ENCODE results near the gene STN1. TPM values are rescaled to one million over a fixed set of nuclear protein-coding genes. Genes with fewer than 3 reads are reported as not detected.

STN1 gene
- total RNA-seq, 1 donor from 2014 or later: 57.1 TPM

DNA sequence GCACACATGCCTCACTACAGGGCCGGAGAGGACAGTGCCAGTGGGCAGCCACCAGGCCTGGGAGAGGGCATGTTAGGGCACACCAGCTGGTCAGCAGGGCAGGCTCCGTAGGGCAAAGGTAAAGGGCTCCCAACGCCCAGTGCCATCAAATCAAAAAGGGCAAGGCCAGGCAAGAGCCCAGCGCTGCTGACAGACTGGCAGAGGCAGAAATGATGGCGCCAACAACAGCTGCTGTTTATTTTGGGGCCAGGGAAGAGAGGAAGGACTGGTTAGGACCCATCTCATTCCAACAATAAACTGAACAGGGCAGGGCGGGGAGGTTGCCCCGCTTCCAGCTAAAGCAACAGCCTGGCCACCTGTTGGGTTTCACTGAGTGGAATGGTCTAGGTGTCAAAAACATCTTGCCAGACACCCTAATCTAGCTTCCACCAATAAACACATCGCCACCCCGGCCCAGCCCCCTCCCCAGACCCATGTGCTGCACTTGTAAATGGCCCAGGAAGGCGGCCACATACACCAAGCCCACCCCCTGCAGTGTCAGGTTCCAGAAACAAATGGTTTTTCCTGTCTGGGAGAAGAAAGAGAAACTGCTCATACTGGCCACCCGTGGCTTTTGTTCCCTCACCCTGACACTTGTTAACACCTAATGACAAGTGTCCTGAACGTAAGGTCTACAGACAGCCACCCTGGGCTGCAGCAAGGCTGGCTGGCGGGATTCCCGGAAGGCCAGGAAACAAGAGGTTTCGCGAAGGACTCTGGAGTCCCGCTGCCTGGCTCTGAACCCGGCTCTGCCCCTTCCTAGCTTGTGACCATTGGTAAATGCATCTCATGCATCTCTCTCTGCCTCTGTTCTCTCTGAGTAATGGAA lies 77.9 kb downstream of the STN1 start:
- no peak for DNase-seq
- TF ChIP-seq, protein P1, sequence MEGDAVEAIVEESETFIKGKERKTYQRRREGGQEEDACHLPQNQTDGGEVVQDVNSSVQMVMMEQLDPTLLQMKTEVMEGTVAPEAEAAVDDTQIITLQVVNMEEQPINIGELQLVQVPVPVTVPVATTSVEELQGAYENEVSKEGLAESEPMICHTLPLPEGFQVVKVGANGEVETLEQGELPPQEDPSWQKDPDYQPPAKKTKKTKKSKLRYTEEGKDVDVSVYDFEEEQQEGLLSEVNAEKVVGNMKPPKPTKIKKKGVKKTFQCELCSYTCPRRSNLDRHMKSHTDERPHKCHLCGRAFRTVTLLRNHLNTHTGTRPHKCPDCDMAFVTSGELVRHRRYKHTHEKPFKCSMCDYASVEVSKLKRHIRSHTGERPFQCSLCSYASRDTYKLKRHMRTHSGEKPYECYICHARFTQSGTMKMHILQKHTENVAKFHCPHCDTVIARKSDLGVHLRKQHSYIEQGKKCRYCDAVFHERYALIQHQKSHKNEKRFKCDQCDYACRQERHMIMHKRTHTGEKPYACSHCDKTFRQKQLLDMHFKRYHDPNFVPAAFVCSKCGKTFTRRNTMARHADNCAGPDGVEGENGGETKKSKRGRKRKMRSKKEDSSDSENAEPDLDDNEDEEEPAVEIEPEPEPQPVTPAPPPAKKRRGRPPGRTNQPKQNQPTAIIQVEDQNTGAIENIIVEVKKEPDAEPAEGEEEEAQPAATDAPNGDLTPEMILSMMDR (IDR thresholded peaks at IDR 0.05; ENCODE audit: partially characterized antibody, unreplicated experiment): no peak
- no peaks in the 10 kb centered on the region for H3K36me3 Mint-ChIP-seq (ENCODE audit: unreplicated experiment)
- H3K27ac Mint-ChIP-seq (ENCODE audit: unreplicated experiment): no peak overlapping the region
- peaks cover 2% of the 10 kb centered on the region for H3K27me3 Mint-ChIP-seq (ENCODE audit: unreplicated experiment)
- H3K9me3 Mint-ChIP-seq (ENCODE audit: unreplicated experiment): no peaks in the 10 kb centered on the region
- peaks cover 4% of the 10 kb centered on the region for H3K4me1 Mint-ChIP-seq (ENCODE audit: low read depth, unreplicated experiment)
- no peak overlapping the region for H3K4me3 Mint-ChIP-seq (ENCODE audit: unreplicated experiment)

DNA sequence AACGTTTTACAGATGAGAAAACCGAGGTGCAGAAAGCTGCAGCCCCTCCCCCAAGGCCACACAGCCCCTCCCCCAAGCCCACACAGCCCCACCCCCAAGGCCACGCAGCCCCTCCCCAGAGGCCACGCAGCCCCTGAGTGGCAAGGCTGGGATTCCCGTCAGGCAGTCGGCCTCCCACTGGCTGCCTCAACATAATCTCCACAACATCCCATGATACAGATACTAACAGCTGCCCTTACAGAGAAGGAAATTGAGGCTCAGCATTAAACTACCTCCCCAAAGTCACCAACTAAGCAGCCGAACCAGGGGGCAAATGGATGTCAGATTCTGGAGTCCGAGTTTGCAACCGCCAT lies 78.5 kb downstream of the STN1 start:
- Mint-ChIP-seq H3K4me3 (ENCODE audit: unreplicated experiment) (no peak overlapping the region), H3K4me1 (ENCODE audit: low read depth, unreplicated experiment) (peaks cover 4% of the 10 kb centered on the region), H3K36me3 (ENCODE audit: unreplicated experiment) (no peaks in the 10 kb centered on the region), H3K27me3 (ENCODE audit: unreplicated experiment) (peaks cover 2% of the 10 kb centered on the region), H3K9me3 (ENCODE audit: unreplicated experiment) (no peaks in the 10 kb centered on the region), H3K27ac (ENCODE audit: unreplicated experiment) (no peak overlapping the region)
- DNase-seq: no peak
- TF ChIP-seq, protein P1 (IDR thresholded peaks at IDR 0.05; ENCODE audit: partially characterized antibody, unreplicated experiment): no peak

DNA sequence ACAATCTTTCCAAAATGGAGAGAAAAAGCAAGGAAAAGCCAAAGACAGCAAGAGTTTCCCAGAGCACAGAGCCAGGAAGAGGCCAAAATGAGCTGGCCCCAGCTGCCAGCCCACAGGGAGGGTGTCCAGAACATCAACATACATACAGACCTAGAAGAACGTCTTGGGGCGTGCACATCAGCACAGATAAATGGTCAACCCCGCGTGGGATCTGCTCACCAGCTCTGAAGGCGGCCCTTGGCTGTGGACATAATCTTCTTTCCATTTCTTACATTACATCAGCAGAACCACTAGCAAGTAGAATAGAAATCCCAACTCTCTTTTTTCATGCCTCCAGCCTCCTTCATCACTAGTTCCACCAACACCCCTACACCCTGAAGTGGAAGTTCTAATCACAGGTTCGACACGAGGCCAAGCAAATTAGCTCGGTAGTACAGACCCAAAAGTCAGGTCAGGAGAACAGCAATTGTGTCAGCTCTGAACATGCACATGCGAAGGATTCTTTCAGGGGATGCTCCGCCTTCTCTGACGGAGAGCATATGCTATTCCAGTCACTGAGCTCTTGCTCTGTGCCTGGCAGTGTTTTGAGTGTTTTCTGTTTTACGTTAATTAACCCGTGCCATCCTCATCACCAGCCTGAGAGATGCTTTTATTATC lies 79.0 kb downstream of the STN1 start:
- H3K36me3 Mint-ChIP-seq (ENCODE audit: unreplicated experiment): no peaks in the 10 kb centered on the region
- peaks cover 2% of the 10 kb centered on the region for H3K27me3 Mint-ChIP-seq (ENCODE audit: unreplicated experiment)
- H3K4me1 Mint-ChIP-seq (ENCODE audit: low read depth, unreplicated experiment): peaks cover 7% of the 10 kb centered on the region
- no peak for DNase-seq
- H3K9me3 Mint-ChIP-seq (ENCODE audit: unreplicated experiment): no peaks in the 10 kb centered on the region
- no peak overlapping the region for H3K27ac Mint-ChIP-seq (ENCODE audit: unreplicated experiment)
- H3K4me3 Mint-ChIP-seq (ENCODE audit: unreplicated experiment): no peak overlapping the region
- TF ChIP-seq, protein P1 (IDR thresholded peaks at IDR 0.05; ENCODE audit: partially characterized antibody, unreplicated experiment): no peak

DNA sequence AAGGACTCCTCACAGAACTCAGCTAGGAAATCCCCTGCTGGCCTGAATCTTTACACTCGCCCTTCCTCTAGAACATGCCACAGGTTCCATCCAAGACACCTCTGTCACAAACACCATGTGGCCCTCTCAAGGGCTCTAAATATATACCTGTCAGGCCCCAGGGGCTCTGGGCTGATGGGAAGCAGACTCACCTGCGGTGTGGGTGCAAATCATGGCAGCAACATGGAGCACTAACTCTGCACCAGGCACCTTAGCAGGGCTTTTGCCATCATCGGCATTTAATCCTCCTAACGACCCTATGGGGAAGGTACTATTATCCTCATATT lies 80.0 kb downstream of the STN1 start:
- no peak for DNase-seq
- Mint-ChIP-seq H3K27ac (ENCODE audit: unreplicated experiment) (no peak overlapping the region), H3K4me3 (ENCODE audit: unreplicated experiment) (no peak overlapping the region), H3K27me3 (ENCODE audit: unreplicated experiment) (peaks cover 6% of the 10 kb centered on the region), H3K36me3 (ENCODE audit: unreplicated experiment) (no peaks in the 10 kb centered on the region), H3K9me3 (ENCODE audit: unreplicated experiment) (no peaks in the 10 kb centered on the region), H3K4me1 (ENCODE audit: low read depth, unreplicated experiment) (peaks cover 11% of the 10 kb centered on the region)
- TF ChIP-seq, protein P1 (IDR thresholded peaks at IDR 0.05; ENCODE audit: partially characterized antibody, unreplicated experiment): no peak

All from glutamatergic neuron (in vitro differentiated cells).